ENCODE results near the gene UTP15. TPM values are rescaled to one million over a fixed set of nuclear protein-coding genes. Genes with fewer than 3 reads are reported as not detected.

The UTP15 gene
- total RNA-seq, 1 donor from 2014 or later, result 19.6 TPM

GRCh38 chr5:73623901-73624404 is 58.4 kb downstream of the UTP15 start:
- DNase-seq, result no peak

- DNase-seq, result no peak
Measured at GRCh38 chr5:73624888-73625287, 59.3 kb downstream of the UTP15 start.

- DNase-seq, result no peak
Measured at GRCh38 chr5:73625372-73625943, 59.9 kb downstream of the UTP15 start.

GRCh38 chr5:73625944-73626811 is 60.6 kb downstream of the UTP15 start, which contains the start of gene ARHGEF28:
TSS of gene ARHGEF28 (plus strand) at chr5:73626196. CDS start at chr5:73684852, 58,656 bp downstream.
- DNase-seq, result no peak

- DNase-seq, result no peak
Measured at GRCh38 chr5:73626814-73627313, 61.3 kb downstream of the UTP15 start.

GRCh38 chr5:73629456-73629855 is 63.9 kb downstream of the UTP15 start:
- DNase-seq, result no peak

- DNase-seq, result no peak
Measured at GRCh38 chr5:73630765-73631164, 65.2 kb downstream of the UTP15 start.

GRCh38 chr5:73631500-73631899 is 66.0 kb downstream of the UTP15 start:
- DNase-seq, result no peak

Other genes starting within 250 kb of the UTP15 start
- 1.4 TPM for gene FOXD1, start 117.0 kb upstream of the UTP15 start, total RNA-seq
- 355 TPM for gene BTF3, start 67.3 kb upstream of the UTP15 start, total RNA-seq
- 33.8 TPM for gene ANKRA2, start 104 bp upstream of the UTP15 start, total RNA-seq
- 19.2 TPM for gene ARHGEF28, start 60.5 kb downstream of the UTP15 start, total RNA-seq